Ectodermal cell (in vitro differentiated cells): ENCODE measurements around the gene WFDC13.
"Not testable (repeated sequence)": the region's sequence is repeated elsewhere in the genome, so short reads cannot be mapped to it uniquely, and the experiment has no call there.

Experiments used
- H3K27ac ChIP-seq: 2 replicates; pipeline ENCODE4 v1.7.0; 2013; ENCODE audit warnings: mild to moderate bottlenecking, low read depth, low read length; ENCODE audit not compliant: insufficient read depth, poor library complexity, severe bottlenecking
- H3K27me3 ChIP-seq: 2 replicates; pipeline ENCODE4 v1.7.0; 2013; ENCODE audit warnings: mild to moderate bottlenecking, low read length; ENCODE audit not compliant: insufficient read depth, control insufficient read depth, poor library complexity, severe bottlenecking
- H3K36me3 ChIP-seq: one replicate; pipeline ENCODE4 v1.7.0; 2013; ENCODE audit warnings: low read length; ENCODE audit not compliant: control insufficient read depth, insufficient read depth
- H3K4me1 ChIP-seq: one replicate; pipeline ENCODE4 v1.7.0; 2013; ENCODE audit warnings: low read length; ENCODE audit not compliant: control insufficient read depth, insufficient read depth
- H3K4me3 ChIP-seq: 2 replicates; pipeline ENCODE4 v1.7.0; 2013; ENCODE audit warnings: low read depth, low read length, control low read depth; ENCODE audit not compliant: insufficient read depth
- H3K9me3 ChIP-seq: 2 replicates; pipeline ENCODE4 v1.7.0; 2013; ENCODE audit warnings: mild to moderate bottlenecking, low read length, moderate library complexity; ENCODE audit not compliant: control insufficient read depth
- WGBS, 2 experiments: methylation state at CpG; one replicate each; pipeline ENCODE4 v1.1.7; 2013; ENCODE audit warnings: missing lambda C conversion rate in 2 of 2; 5-methylcytosine and 5-hydroxymethylcytosine counted together

Gene WFDC13

DNA sequence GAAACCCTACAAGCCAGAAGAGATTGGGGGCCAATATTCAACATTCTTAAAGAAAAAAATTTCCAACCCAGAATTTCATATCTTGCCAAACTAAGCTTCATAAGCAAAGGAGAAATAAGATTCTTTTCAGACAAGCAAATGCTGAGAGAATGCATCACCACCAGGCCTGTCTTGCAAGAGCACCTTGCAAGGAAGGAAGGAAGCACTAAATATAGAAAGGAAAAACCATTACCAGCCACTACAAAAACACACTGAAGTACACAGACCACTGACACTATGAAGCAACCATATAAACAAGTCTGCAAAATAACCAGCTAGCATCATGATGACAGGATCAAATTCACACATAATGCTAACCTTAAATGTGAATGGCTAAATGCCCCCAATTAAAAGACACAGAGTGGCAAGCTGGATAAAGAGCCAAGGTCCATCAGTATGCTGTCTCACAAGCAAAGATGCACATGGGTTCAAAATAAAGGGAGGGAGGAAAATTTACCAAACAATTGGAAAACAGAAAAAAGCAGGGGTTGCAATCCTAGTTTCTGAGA is 14.4 kb downstream of the WFDC13 start:
- not testable (repeated sequence) for H3K4me3 ChIP-seq, H3K27ac ChIP-seq, H3K4me1 ChIP-seq, H3K9me3 ChIP-seq, H3K27me3 ChIP-seq, H3K36me3 ChIP-seq

DNA sequence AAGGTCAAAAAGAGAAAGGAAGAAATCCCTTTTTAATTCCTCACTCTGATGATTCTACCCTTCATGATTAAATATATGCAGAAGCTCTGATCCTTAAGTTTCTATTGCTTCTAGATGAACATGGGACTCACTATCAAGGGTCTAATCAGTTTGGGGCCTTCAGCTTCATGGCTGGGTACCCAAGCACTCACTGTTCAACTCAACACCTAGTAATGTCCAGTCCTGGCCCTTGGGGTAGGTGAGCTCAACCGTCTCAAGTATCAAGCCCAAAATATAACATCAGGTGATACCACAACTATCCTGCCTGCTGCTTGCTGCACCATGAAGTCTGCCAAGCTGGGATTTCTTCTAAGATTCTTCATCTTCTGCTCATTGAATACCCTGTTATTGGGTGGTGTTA is 20.2 kb downstream of the WFDC13 start, which contains the start of gene SPINT4:
TSS of gene SPINT4 (plus strand) at position 301 of the 400 bp plus-strand sequence. CDS start at position 322, 21 bp downstream.
- H3K4me3 ChIP-seq, result no peak within 1 kb of the TSS
- H3K27me3 ChIP-seq, result no peaks in the 10 kb centered on the region
- 92 to 95% methylated on average over 1 of the region's 1 CpG for WGBS, 2 experiments
- no peaks in the 10 kb centered on the region for H3K9me3 ChIP-seq
- H3K36me3 ChIP-seq, result no peaks in the 10 kb centered on the region
- no peak within 1 kb of the TSS for H3K27ac ChIP-seq
- no peaks in the 10 kb centered on the region for H3K4me1 ChIP-seq

DNA sequence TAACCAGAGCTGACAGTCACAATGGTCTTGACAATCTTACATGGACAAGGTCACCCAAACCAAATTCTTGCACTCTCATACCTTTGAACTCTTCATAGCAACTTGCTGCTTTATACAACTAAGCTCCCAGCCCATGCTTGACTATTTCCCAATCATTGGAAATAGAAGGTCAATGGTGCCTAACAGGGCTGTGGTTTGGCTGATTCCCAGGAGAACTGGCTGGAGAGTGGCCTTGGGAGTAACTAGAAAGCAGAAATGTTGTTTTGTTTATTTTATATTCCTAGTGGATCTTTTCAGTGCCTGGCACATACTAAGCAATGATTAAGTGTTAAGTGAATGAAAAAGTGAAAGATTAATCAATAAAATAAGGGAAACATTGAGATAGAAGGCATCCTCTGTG is 23.3 kb downstream of the WFDC13 start:
- no peaks in the 10 kb centered on the region for H3K27me3 ChIP-seq
- H3K27ac ChIP-seq, result no peak overlapping the region
- H3K9me3 ChIP-seq, result no peaks in the 10 kb centered on the region
- no peak overlapping the region for H3K4me3 ChIP-seq
- no peaks in the 10 kb centered on the region for H3K36me3 ChIP-seq
- no peaks in the 10 kb centered on the region for H3K4me1 ChIP-seq

DNA sequence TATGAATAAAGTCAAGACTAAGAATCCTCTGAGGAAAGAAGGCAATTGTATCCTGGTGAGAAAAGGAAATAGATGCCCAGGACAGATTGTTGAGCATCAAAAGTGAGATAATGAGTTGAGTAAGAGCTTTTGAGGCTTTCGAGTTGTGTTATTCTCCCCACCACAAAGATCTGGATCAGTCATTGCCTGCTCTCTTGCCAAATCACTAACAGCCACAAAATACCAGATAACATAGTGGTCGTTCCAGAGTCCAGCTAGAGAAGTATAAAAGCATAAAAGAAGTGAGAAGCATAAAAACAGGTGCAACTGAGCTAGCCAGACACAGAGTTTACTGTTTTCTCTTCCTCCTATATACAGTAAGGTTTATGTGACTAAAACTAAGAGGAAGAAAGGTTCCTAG is 25.2 kb downstream of the WFDC13 start:
- H3K4me3 ChIP-seq, result no peak overlapping the region
- H3K27me3 ChIP-seq, result no peaks in the 10 kb centered on the region

DNA sequence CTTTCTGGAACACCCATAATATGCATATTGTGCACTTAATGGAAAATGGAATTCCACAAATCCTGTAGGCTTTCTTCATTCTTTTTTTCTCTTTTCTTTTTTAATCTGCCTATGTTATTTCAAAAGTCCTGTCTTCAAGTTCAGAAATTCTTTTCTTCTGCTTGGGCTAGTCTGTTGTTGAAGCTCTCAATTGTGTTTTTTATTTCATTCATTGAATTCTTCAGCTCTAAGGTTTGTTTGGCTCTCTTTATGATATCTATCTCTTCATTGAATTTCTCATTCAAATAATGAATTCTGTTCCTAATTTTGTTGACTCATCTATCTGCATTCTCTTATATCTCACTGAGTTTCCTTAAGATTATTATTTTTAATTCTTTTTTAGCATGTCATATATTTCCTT is 30.4 kb downstream of the WFDC13 start:
- Histone ChIP-seq H3K9me3 (peaks cover 3% of the 10 kb centered on the region), H3K27me3 (no peaks in the 10 kb centered on the region), H3K27ac (no peak overlapping the region), H3K36me3 (no peaks in the 10 kb centered on the region), H3K4me3 (no peak overlapping the region), H3K4me1 (no peaks in the 10 kb centered on the region)

More for the DNA sequence above, 25.2 kb downstream of the WFDC13 start:
- Histone ChIP-seq H3K27ac (no peak overlapping the region), H3K4me1 (no peaks in the 10 kb centered on the region), H3K36me3 (no peaks in the 10 kb centered on the region), H3K9me3 (peaks cover 3% of the 10 kb centered on the region)
- 95 to 100% methylated on average over 1 to 2 of the region's 2 CpGs for WGBS, 2 experiments

DNA sequence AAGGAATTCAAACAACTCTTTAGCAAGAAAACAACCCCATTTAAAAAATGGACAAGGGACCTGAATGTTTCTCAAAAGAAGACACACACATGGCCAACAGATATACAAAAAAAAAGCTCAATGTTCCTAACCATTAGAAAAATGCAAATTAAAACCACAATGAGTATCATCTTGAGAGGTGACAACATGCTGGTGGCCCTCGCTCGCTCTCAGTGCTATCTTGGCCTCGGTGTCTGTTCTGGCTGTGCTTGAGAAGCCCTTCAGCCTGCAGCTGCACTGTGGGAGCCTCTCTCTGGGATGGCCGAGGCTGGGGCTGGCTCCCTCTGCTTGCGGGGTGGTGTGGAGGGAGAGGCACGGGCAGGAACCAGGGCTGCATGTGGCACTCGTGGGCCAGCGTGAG is 33.7 kb downstream of the WFDC13 start:
- Histone ChIP-seq H3K4me1 (no peaks in the 10 kb centered on the region), H3K27ac (no peak overlapping the region), H3K27me3 (no peaks in the 10 kb centered on the region), H3K36me3 (no peaks in the 10 kb centered on the region), H3K9me3 (peaks cover 3% of the 10 kb centered on the region), H3K4me3 (no peak overlapping the region)
- 95% methylated on average over 8 of the region's 8 CpGs for WGBS, 2 experiments

DNA sequence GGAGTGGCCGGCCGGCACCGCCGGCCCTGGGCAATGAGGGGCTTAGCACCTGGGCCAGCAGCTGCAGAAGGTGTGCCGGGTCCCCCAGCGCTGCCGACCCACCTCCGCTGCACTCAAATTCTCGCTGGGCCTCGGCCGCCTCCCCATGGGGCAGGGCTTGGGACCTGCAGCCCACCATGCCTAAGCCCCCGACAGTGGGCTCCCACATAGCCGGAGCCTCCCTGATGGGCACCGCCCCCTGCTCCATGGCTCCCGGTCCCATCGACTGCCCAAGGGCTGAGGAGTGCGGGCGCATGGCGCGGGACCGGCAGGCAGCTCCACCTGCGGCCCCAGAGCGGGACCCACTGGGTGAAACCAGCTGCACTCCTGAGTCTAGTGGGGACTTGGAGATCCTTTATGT is 34.1 kb downstream of the WFDC13 start:
- no peaks in the 10 kb centered on the region for H3K36me3 ChIP-seq
- H3K4me1 ChIP-seq, result no peaks in the 10 kb centered on the region
- H3K27ac ChIP-seq, result no peak overlapping the region
- H3K9me3 ChIP-seq, result peaks cover 3% of the 10 kb centered on the region
- 92 to 95% methylated on average over 23 of the region's 23 CpGs for WGBS, 2 experiments
- no peaks in the 10 kb centered on the region for H3K27me3 ChIP-seq
- H3K4me3 ChIP-seq, result no peak overlapping the region

DNA sequence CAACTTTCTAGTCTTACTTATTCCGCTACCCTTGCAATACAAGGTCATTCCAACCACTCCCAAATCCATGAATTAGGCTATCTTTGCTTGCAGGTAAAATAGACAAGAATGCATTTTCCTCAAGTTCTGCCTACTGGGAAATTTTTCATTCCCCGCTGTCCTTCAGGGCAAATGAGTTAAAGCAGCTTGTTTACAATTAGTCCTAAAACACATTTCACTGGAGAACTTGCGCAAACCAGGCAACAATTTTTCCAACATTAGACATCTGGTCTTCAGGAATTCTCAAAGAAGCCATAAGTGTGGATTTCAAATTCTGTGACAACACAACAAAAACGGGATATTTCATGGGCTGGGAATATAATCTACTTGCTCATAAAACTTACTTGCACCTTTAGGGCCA is 40.8 kb downstream of the WFDC13 start:
- H3K4me1 ChIP-seq, result no peaks in the 10 kb centered on the region
- no peaks in the 10 kb centered on the region for H3K27me3 ChIP-seq
- H3K27ac ChIP-seq, result no peak overlapping the region
- H3K9me3 ChIP-seq, result no peaks in the 10 kb centered on the region
- WGBS, 2 experiments, result 93 to 96% methylated on average over 4 of the region's 4 CpGs
- H3K36me3 ChIP-seq, result no peaks in the 10 kb centered on the region
- H3K4me3 ChIP-seq, result no peak overlapping the region

DNA sequence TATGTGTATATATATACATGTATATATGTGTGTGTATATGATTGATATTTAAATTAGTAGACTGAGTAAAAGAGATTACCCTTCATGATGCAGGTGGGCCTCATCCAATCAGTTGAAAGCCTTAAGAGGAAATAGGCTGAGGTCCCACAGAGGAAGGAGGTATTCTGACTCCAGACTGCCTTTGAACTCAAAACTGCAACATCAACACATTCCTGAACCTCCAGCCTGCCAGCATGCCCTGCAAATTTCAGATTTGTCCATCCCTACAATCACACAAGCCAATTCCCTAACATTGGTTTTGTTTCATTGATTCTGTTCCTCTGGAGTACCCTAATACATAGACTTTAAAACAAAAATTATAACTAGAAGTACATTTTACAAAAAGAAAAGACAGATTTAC is 43.2 kb downstream of the WFDC13 start:
- no peaks in the 10 kb centered on the region for H3K9me3 ChIP-seq
- H3K27me3 ChIP-seq, result no peaks in the 10 kb centered on the region
- H3K4me3 ChIP-seq, result no peak overlapping the region
- H3K4me1 ChIP-seq, result no peaks in the 10 kb centered on the region
- no peaks in the 10 kb centered on the region for H3K36me3 ChIP-seq
- no peak overlapping the region for H3K27ac ChIP-seq

DNA sequence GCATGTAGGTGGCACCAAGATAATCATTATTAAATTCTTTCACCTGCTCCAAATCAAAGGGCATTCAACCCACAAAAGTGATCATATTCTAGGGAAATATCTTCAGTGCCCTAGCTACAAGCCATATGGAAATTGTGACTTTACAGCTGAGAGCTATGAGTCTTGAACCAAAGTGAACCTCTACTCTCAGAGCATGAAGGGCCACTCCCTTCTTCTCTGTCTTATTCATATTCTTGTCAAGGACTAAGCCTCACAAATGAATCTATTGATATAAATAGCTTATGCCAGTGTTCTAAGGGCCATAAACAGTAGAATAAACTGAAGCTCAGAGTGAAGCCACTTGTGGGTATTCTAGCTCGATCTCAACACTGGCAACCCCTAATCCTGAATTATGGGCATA is 49.9 kb downstream of the WFDC13 start:
- WGBS, 2 experiments, result 91 to 100% methylated on average over 1 of the region's 1 CpG
- Histone ChIP-seq H3K9me3 (no peaks in the 10 kb centered on the region), H3K27ac (no peak overlapping the region), H3K4me1 (no peaks in the 10 kb centered on the region), H3K27me3 (no peaks in the 10 kb centered on the region), H3K36me3 (no peaks in the 10 kb centered on the region), H3K4me3 (no peak overlapping the region)

DNA sequence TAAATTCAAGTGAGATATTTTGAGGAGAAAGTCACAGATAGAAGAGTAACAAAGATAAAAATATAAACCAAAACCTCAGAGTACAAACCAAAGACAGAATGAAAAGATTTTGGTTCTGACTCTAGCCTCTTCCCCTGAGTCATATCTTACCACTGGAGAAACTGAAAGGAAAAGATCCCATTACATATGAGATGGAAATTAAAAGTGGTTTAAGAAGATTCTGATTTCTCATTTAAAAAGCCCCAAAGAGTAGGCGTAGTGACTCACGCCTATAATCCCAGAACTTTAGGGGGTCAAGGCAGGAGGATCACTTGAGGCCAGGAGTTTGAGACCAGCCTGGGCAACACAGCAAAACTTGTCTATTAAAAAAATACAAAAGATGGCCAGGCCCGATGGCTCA is 50.9 kb downstream of the WFDC13 start:
- H3K9me3 ChIP-seq, result no peaks in the 10 kb centered on the region
- no peak overlapping the region for H3K4me3 ChIP-seq
- no peaks in the 10 kb centered on the region for H3K27me3 ChIP-seq
- WGBS, 2 experiments, result 85 to 97% methylated on average over 3 of the region's 3 CpGs
- no peak overlapping the region for H3K27ac ChIP-seq
- no peaks in the 10 kb centered on the region for H3K4me1 ChIP-seq
- no peaks in the 10 kb centered on the region for H3K36me3 ChIP-seq
